Mesenchymal stem cell (in vitro differentiated cells and primary cell): ENCODE results near the gene HOXC13.
A peak's percentile ranks its signal among the peaks of the same experiment; 100 is the strongest.

Experiments used
- DNase-seq: peaks from one replicate; pipeline ENCODE4 v3.0.0-alpha.2; 2013
- H2AFZ ChIP-seq: one replicate; pipeline ENCODE4 v1.6.1; 2013; ENCODE audit warnings: low read depth, mild to moderate bottlenecking, control low read depth, inconsistent platforms, low read length, moderate library complexity
- H2AK5ac ChIP-seq: 2 replicates; pipeline ENCODE4 v1.6.1; 2013; ENCODE audit warnings: low read length, moderate library complexity, mild to moderate bottlenecking, inconsistent platforms; ENCODE audit not compliant: severe bottlenecking
- H2BK120ac ChIP-seq: one replicate; pipeline ENCODE4 v1.6.1; 2013; ENCODE audit warnings: low read depth, mild to moderate bottlenecking, inconsistent platforms, low read length, moderate library complexity
- H2BK12ac ChIP-seq, 2 experiments: one replicate each; pipeline ENCODE4 v1.6.1; 2013; ENCODE audit warnings: inconsistent platforms in 2 of 2, low read length in 2 of 2, mild to moderate bottlenecking in 2 of 2, moderate library complexity in 2 of 2, control low read depth in 1 of 2
- H2BK15ac ChIP-seq: one replicate; pipeline ENCODE4 v1.6.1; 2013; ENCODE audit warnings: mild to moderate bottlenecking, low read depth, inconsistent platforms; ENCODE audit not compliant: poor library complexity, severe bottlenecking
- H2BK5ac ChIP-seq: 2 replicates; pipeline ENCODE4 v1.6.1; 2013; ENCODE audit warnings: low read depth, mild to moderate bottlenecking, low read length, control low read depth, inconsistent platforms; ENCODE audit not compliant: poor library complexity, severe bottlenecking
- H3K14ac ChIP-seq, 2 experiments: one replicate each; pipeline ENCODE4 v1.6.1; 2013; ENCODE audit warnings: inconsistent platforms in 2 of 2, low read length in 2 of 2, control low read depth in 1 of 2, mild to moderate bottlenecking in 1 of 2, moderate library complexity in 1 of 2
- H3K18ac ChIP-seq, 2 experiments: one replicate each; pipeline ENCODE4 v1.6.1; 2013; ENCODE audit warnings: inconsistent platforms in 2 of 2, low read length in 2 of 2, control low read depth in 1 of 2, low read depth in 1 of 2, mild to moderate bottlenecking in 1 of 2
- H3K23ac ChIP-seq, 2 experiments: one replicate each; pipeline ENCODE4 v1.6.1; 2013; ENCODE audit warnings: inconsistent platforms in 2 of 2, low read length in 2 of 2, mild to moderate bottlenecking in 2 of 2, moderate library complexity in 2 of 2, control low read depth in 1 of 2
- H3K27ac ChIP-seq: 2 replicates; pipeline ENCODE4 v1.5.1; 2013; ENCODE audit warnings: mild to moderate bottlenecking, moderate library complexity, low read length, control low read depth, inconsistent platforms; ENCODE audit not compliant: poor library complexity, severe bottlenecking
- H3K27me3 ChIP-seq, 2 experiments: 2 replicates each; pipeline versions ENCODE4 v1.6.1 to v1.7.0; 2013; ENCODE audit warnings: low read length in 2 of 2, mild to moderate bottlenecking in 2 of 2, moderate library complexity in 2 of 2, control low read depth in 1 of 2, inconsistent platforms in 1 of 2; ENCODE audit not compliant: control insufficient read depth in 1 of 2, insufficient read depth in 1 of 2
- H3K36me3 ChIP-seq, 2 experiments: 2 replicates each; pipeline versions ENCODE4 v1.6.1 to v1.7.0; 2013; ENCODE audit warnings: low read length in 2 of 2, control low read depth in 1 of 2, inconsistent platforms in 1 of 2, low read depth in 1 of 2, mild to moderate bottlenecking in 1 of 2; ENCODE audit not compliant: insufficient read depth in 2 of 2, control insufficient read depth in 1 of 2
- H3K4ac ChIP-seq, 2 experiments: one replicate each; pipeline ENCODE4 v1.6.1; 2013; ENCODE audit warnings: inconsistent platforms in 2 of 2, low read length in 2 of 2, mild to moderate bottlenecking in 2 of 2, moderate library complexity in 2 of 2, control low read depth in 1 of 2, low read depth in 1 of 2
- H3K4me1 ChIP-seq: 2 replicates; pipeline ENCODE4 v1.6.1; 2013; ENCODE audit warnings: low read depth, low read length, control low read depth; ENCODE audit not compliant: control insufficient read depth, insufficient read depth
- H3K4me2 ChIP-seq: 2 replicates; pipeline ENCODE4 v1.6.1; 2013; ENCODE audit warnings: low read length, mild to moderate bottlenecking, inconsistent platforms; ENCODE audit not compliant: poor library complexity, severe bottlenecking
- H3K4me3 ChIP-seq, 2 experiments: 2 replicates each; pipeline versions ENCODE4 v1.5.1 to v1.7.0; 2013; ENCODE audit warnings: low read length in 2 of 2, mild to moderate bottlenecking in 2 of 2, control low read depth in 1 of 2, low read depth in 1 of 2; ENCODE audit not compliant: insufficient read depth in 1 of 2
- H3K79me1 ChIP-seq: replicated peaks from 2 replicates; pipeline ENCODE4 v1.6.1; 2013; ENCODE audit warnings: mild to moderate bottlenecking, control low read depth, low read length, inconsistent platforms; ENCODE audit not compliant: poor library complexity, severe bottlenecking
- H3K9ac ChIP-seq: 2 replicates; pipeline ENCODE4 v1.7.0; 2013; ENCODE audit warnings: mild to moderate bottlenecking, low read length, moderate library complexity
- H3K9me3 ChIP-seq: 2 replicates; pipeline ENCODE4 v1.7.0; 2013; ENCODE audit warnings: mild to moderate bottlenecking, low read length; ENCODE audit not compliant: control insufficient read depth
- H4K8ac ChIP-seq: one replicate; pipeline ENCODE4 v1.6.1; 2013; ENCODE audit warnings: inconsistent platforms, mild to moderate bottlenecking, low read length, moderate library complexity
- H4K91ac ChIP-seq: one replicate; pipeline ENCODE4 v1.6.1; 2013; ENCODE audit warnings: mild to moderate bottlenecking, low read length, inconsistent platforms
- WGBS: methylation state at CpG from one replicate; pipeline ENCODE4 v1.1.7; 2013; ENCODE audit warnings: mixed read lengths; 5-methylcytosine and 5-hydroxymethylcytosine counted together

HOXC13 gene

DNA sequence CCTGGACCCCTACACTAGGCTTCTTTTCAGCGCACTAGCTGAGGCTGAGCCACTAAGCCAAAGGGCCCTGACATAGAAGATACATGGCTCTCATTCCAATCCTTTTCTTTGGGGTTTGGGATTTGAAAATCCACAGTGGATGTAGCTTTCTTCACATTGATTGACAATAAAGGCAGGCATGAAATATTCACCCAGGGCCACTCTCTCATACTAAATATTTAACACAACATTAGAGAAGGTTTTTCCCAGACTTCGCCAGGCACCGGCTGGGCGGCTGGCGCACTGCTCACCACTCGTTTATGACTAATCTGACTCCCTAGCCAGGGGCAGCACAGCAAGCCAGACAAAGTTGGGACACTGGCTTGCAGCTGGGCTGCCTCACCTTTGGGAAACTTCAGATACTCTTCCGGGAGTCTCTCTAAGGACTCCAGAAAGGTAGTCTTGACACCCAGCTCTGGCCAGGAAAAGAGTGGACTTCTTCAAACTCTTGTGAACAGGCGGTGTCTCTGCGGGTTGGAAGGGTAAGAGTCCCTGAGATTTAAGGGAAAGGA lies 33.6 kb downstream of the HOXC13 start:
- no peak overlapping the region for H4K91ac ChIP-seq
- no peak overlapping the region for H3K4ac ChIP-seq
- H3K14ac ChIP-seq, result no peak overlapping the region
- whole genome bisulfite sequencing, result 54% methylated on average over 9 of the region's 9 CpGs
- H3K4me3 ChIP-seq, result peak overlapping the region in 1 of 2 experiments; percentile 83
- H4K8ac ChIP-seq, result no peak overlapping the region
- H3K23ac ChIP-seq, result no peak overlapping the region
- H2BK120ac ChIP-seq, result no peak overlapping the region
- H2BK15ac ChIP-seq, result peak overlapping the region; percentile 69
- peaks cover 21% of the 10 kb centered on the region for H3K4me1 ChIP-seq
- no peak for DNase-seq
- H2AK5ac ChIP-seq, result no peak overlapping the region
- H3K27me3 ChIP-seq, result peaks cover 80 to 94% of the 10 kb centered on the region in 2 experiments
- H2BK5ac ChIP-seq, result no peak overlapping the region
- no peak overlapping the region for H3K27ac ChIP-seq
- no peak overlapping the region for H3K4me2 ChIP-seq
- no peak overlapping the region for H2BK12ac ChIP-seq
- peak overlapping the region; percentile 84 for H3K9ac ChIP-seq
- no peaks in the 10 kb centered on the region for H3K36me3 ChIP-seq
- H3K9me3 ChIP-seq, result no peaks in the 10 kb centered on the region
- H2AFZ ChIP-seq, result no peak overlapping the region
- H3K79me1 ChIP-seq, result no peaks in the 10 kb centered on the region
- H3K18ac ChIP-seq, result no peak overlapping the region

DNA sequence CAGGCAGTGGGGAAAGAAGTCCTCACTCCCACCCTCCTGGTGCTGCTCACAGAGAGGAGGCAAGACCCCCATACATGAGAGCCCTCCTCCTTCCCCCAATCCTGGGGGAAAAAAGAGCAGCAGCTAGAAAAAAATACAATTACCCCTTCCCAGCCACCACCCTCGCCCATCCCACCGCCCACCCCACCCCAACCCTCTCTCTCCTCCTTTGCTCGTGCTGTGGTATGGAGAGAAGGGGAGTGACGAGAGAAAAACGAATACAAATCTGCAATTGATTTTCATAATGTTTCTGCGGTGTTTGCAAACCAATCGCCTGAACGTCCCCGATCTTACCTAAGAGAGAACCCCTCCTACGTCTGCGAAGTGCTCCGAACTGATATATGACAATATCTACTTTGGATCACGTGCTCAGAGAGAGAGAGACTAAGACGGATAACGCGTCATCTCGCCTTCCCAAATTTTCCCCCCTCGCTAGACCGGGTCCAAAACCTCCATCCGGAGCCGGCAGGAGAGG lies 34.1 kb downstream of the HOXC13 start, which contains the start of gene HOXC11:
Gene HOXC11 (plus strand): TSS at position 405 of the 514 bp plus-strand sequence. CDS start 116 bp downstream, outside the sequence.
- Histone ChIP-seq H3K9ac (peak within 1 kb of the TSS; percentile 84), H3K4me2 (peak within 1 kb of the TSS; percentile 52), H3K27ac (no peak within 1 kb of the TSS), H4K8ac (no peak within 1 kb of the TSS), H2BK15ac (peak within 1 kb of the TSS; percentile 69), H3K9me3 (no peaks in the 10 kb centered on the region), H2AFZ (no peak within 1 kb of the TSS), H3K27me3 (peaks cover 80 to 94% of the 10 kb centered on the region in 2 experiments), H3K4me3 (peak within 1 kb of the TSS; percentile 32 to 83), H2BK5ac (no peak within 1 kb of the TSS), H3K18ac (peak within 1 kb of the TSS in 1 of 2 experiments; percentile 21), H3K14ac (no peak within 1 kb of the TSS), H2AK5ac (no peak within 1 kb of the TSS), H2BK120ac (peak within 1 kb of the TSS; percentile 49), H3K79me1 (no peaks in the 10 kb centered on the region), H3K4ac (no peak within 1 kb of the TSS), H3K36me3 (no peaks in the 10 kb centered on the region), H3K23ac (no peak within 1 kb of the TSS), H4K91ac (no peak within 1 kb of the TSS), H3K4me1 (peaks cover 21% of the 10 kb centered on the region), H2BK12ac (no peak within 1 kb of the TSS)
- 13% methylated on average over 16 of the region's 21 CpGs for WGBS
- DNase-seq, result no peak

DNA sequence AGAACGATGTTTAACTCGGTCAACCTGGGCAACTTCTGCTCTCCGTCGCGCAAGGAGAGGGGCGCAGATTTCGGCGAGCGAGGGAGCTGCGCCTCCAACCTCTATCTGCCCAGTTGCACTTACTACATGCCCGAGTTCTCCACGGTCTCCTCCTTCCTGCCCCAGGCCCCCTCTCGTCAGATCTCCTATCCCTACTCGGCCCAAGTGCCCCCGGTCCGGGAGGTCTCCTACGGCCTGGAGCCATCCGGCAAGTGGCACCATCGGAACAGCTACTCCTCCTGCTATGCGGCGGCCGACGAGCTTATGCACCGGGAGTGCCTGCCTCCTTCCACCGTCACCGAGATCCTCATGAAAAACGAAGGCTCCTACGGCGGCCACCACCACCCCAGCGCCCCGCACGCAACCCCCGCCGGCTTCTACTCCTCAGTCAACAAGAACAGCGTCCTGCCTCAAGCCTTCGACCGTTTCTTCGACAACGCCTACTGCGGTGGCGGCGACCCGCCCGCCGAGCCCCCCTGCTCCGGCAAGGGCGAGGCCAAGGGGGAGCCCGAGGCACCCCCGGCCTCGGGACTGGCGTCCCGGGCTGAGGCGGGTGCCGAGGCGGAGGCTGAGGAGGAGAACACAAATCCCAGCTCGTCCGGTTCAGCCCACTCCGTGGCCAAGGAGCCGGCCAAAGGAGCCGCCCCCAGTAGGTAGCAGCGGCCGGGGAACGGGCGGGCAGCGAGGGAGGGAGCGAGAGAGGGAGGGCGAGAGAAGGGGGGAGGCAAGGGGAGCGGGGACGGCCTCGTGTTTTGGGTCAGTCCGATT lies 34.8 kb downstream of the HOXC13 start:
- H3K27ac ChIP-seq, result no peak overlapping the region
- no peak overlapping the region for H3K4ac ChIP-seq
- peak overlapping the region; percentile 32 to 83 for H3K4me3 ChIP-seq
- H2AK5ac ChIP-seq, result no peak overlapping the region
- H3K9ac ChIP-seq, result peak overlapping the region; percentile 84
- H2BK120ac ChIP-seq, result peak overlapping the region; percentile 49
- no peaks in the 10 kb centered on the region for H3K79me1 ChIP-seq
- H4K8ac ChIP-seq, result no peak overlapping the region
- H3K23ac ChIP-seq, result no peak overlapping the region
- H3K9me3 ChIP-seq, result no peaks in the 10 kb centered on the region
- no peak overlapping the region for H2AFZ ChIP-seq
- no peak overlapping the region for H2BK12ac ChIP-seq
- H3K27me3 ChIP-seq, result peaks cover 77 to 94% of the 10 kb centered on the region in 2 experiments
- peak overlapping the region in 1 of 2 experiments; percentile 21 for H3K18ac ChIP-seq
- H3K36me3 ChIP-seq, result no peaks in the 10 kb centered on the region
- no peak overlapping the region for H4K91ac ChIP-seq
- H2BK5ac ChIP-seq, result no peak overlapping the region
- H3K4me2 ChIP-seq, result peak overlapping the region; percentile 52
- peaks cover 23% of the 10 kb centered on the region for H3K4me1 ChIP-seq
- WGBS, result 9% methylated on average over 64 of the region's 71 CpGs
- H2BK15ac ChIP-seq, result no peak overlapping the region
- DNase-seq, result no peak
- no peak overlapping the region for H3K14ac ChIP-seq
